Measurements from ENCODE around the gene GBA2. TPM values are rescaled to one million over a fixed set of nuclear protein-coding genes. Genes with fewer than 3 reads are reported as not detected.

GBA2 gene
- total RNA-seq, 1 donor = 31.1 TPM

GRCh38 chr9:35711501-35712428 is 37.3 kb downstream of the GBA2 start:
- Histone ChIP-seq H4K20me1 (ENCODE audit: insufficient read depth, low read length) (peaks cover 24% of the 10 kb centered on the region), H3K9me3 (ENCODE audit: low read depth, low read length) (no peaks in the 10 kb centered on the region), H2AFZ (ENCODE audit: low read length) (no peak overlapping the region), H3K36me3 (ENCODE audit: insufficient read depth, low read length) (peaks cover 98% of the 10 kb centered on the region), H3K4me3 (ENCODE audit: insufficient read depth, low read length) (no peak overlapping the region), H3K79me2 (ENCODE audit: insufficient read depth, low read length) (peaks cover 43% of the 10 kb centered on the region), H3K27me3 (ENCODE audit: insufficient read depth, low read length) (no peaks in the 10 kb centered on the region), H3K4me1 (ENCODE audit: insufficient read depth, low read length) (no peaks in the 10 kb centered on the region), H3K4me2 (ENCODE audit: insufficient read depth, low read length) (no peak overlapping the region), H3K27ac (ENCODE audit: low read depth, low read length) (no peak overlapping the region)
- peak; percentile 48 for DNase-seq (ENCODE audit: insufficient read length, low spot score, missing footprints)
- no peak for TF ChIP-seq CTCF (IDR thresholded peaks at IDR 0.05; ENCODE audit: extremely low read depth, low read depth, low read length)

DNA sequence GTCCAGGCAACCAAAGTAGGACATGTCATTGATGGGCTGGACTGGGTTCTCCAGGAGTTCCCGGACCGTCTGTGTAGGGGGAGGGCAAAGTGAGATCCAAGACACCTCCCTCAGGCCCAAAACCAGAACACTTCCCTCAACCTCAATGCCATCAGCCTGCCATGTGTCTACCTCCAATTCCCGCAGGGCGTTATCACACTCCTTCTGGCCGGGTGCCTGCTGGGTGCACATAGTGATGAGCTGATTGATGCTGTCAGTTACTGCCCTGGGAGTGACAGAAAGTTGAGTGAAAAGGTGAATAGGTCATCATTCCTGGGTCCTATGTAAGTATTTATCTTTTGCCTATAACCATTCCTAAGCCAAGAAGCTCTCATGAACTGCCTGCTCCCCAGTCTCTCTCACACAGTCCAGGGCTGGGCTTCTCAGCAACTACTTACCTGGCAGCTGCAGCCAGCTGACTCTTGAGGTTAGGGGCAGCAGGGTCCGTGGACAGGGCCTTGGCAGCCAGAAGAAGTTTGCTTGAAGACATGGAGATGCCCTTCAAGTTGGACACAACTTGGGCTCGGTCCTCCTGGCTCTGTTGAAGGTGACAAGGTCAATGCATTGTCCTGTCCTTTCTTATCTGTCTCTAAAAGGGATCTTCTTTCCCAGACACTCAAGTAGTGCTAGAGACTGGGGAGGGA is 38.1 kb downstream of the GBA2 start:
- Histone ChIP-seq H4K20me1 (ENCODE audit: insufficient read depth, low read length) (peaks cover 21% of the 10 kb centered on the region), H2AFZ (ENCODE audit: low read length) (no peak overlapping the region), H3K36me3 (ENCODE audit: insufficient read depth, low read length) (peaks cover 98% of the 10 kb centered on the region), H3K79me2 (ENCODE audit: insufficient read depth, low read length) (peaks cover 43% of the 10 kb centered on the region), H3K4me3 (ENCODE audit: insufficient read depth, low read length) (no peak overlapping the region), H3K27me3 (ENCODE audit: insufficient read depth, low read length) (no peaks in the 10 kb centered on the region), H3K4me2 (ENCODE audit: insufficient read depth, low read length) (no peak overlapping the region), H3K4me1 (ENCODE audit: insufficient read depth, low read length) (no peaks in the 10 kb centered on the region), H3K9me3 (ENCODE audit: low read depth, low read length) (no peaks in the 10 kb centered on the region), H3K27ac (ENCODE audit: low read depth, low read length) (no peak overlapping the region)
- TF ChIP-seq CTCF (IDR thresholded peaks at IDR 0.05; ENCODE audit: extremely low read depth, low read depth, low read length) = no peak
- DNase-seq (ENCODE audit: insufficient read length, low spot score, missing footprints) = no peak

DNA sequence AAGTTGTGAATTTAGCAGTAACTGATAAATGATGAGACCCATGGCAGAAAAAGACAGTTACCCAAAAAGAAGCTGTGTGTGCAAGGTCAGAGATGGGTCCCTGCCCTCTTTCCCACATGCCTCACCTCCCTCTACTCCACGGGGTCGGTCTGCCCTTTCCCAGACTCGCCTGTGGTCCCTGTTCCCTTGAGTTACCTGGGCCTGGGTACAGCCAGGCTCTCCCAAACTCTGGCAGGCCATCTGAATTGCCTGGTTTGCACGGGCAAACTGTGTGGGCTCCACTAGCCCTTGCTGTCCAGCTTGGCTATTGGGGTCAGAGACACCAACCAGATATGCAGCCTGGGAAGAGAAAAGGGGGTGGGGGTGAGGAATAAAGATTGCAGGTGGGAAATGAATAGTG is 40.9 kb downstream of the GBA2 start:
- H3K36me3 ChIP-seq (ENCODE audit: insufficient read depth, low read length) = peaks cover 98% of the 10 kb centered on the region
- H3K4me1 ChIP-seq (ENCODE audit: insufficient read depth, low read length) = no peaks in the 10 kb centered on the region
- peaks cover 32% of the 10 kb centered on the region for H3K79me2 ChIP-seq (ENCODE audit: insufficient read depth, low read length)
- no peaks in the 10 kb centered on the region for H3K9me3 ChIP-seq (ENCODE audit: low read depth, low read length)
- peaks cover 26% of the 10 kb centered on the region for H4K20me1 ChIP-seq (ENCODE audit: insufficient read depth, low read length)
- no peak for DNase-seq (ENCODE audit: insufficient read length, low spot score, missing footprints)
- no peak overlapping the region for H2AFZ ChIP-seq (ENCODE audit: low read length)
- no peak overlapping the region for H3K27ac ChIP-seq (ENCODE audit: low read depth, low read length)
- H3K4me2 ChIP-seq (ENCODE audit: insufficient read depth, low read length) = no peak overlapping the region
- H3K27me3 ChIP-seq (ENCODE audit: insufficient read depth, low read length) = no peaks in the 10 kb centered on the region
- no peak overlapping the region for H3K4me3 ChIP-seq (ENCODE audit: insufficient read depth, low read length)
- TF ChIP-seq CTCF (IDR thresholded peaks at IDR 0.05; ENCODE audit: extremely low read depth, low read depth, low read length) = no peak

GRCh38 chr9:35706951-35707350 is 42.1 kb downstream of the GBA2 start:
- TF ChIP-seq CTCF (IDR thresholded peaks at IDR 0.05; ENCODE audit: extremely low read depth, low read depth, low read length) = no peak
- Histone ChIP-seq H3K4me1 (ENCODE audit: insufficient read depth, low read length) (no peaks in the 10 kb centered on the region), H3K4me2 (ENCODE audit: insufficient read depth, low read length) (no peak overlapping the region), H3K27me3 (ENCODE audit: insufficient read depth, low read length) (no peaks in the 10 kb centered on the region), H2AFZ (ENCODE audit: low read length) (no peak overlapping the region), H3K9me3 (ENCODE audit: low read depth, low read length) (no peaks in the 10 kb centered on the region), H4K20me1 (ENCODE audit: insufficient read depth, low read length) (peaks cover 27% of the 10 kb centered on the region), H3K27ac (ENCODE audit: low read depth, low read length) (no peak overlapping the region), H3K4me3 (ENCODE audit: insufficient read depth, low read length) (no peak overlapping the region), H3K36me3 (ENCODE audit: insufficient read depth, low read length) (peaks cover 97% of the 10 kb centered on the region), H3K79me2 (ENCODE audit: insufficient read depth, low read length) (peaks cover 28% of the 10 kb centered on the region)
- no peak for DNase-seq (ENCODE audit: insufficient read length, low spot score, missing footprints)

Measured in osteoblast (primary cell).